H1 (cell line): ENCODE data around the gene FOXC1. TPM values are rescaled to one million over a fixed set of nuclear protein-coding genes. Genes with fewer than 3 reads are reported as not detected.

Experiments
- BRCA1 ChIP-seq: IDR thresholded peaks from 2 replicates; pipeline ENCODE4 v1.6.1; 2012; ENCODE audit warnings: low read depth, low read length, improper control_type of control experiment
- CREB1 ChIP-seq: IDR thresholded peaks from 2 replicates; pipeline ENCODE4 v1.6.1; 2012; ENCODE audit warnings: inconsistent platforms
- CTCF ChIP-seq, 3 experiments: IDR thresholded peaks; 1 replicate in 2 of 3; 2 replicates in 1 of 3; pipeline versions ENCODE4 v1.5.1 to v1.6.1; 2011; ENCODE audit warnings: low read length in 3 of 3, mild to moderate bottlenecking in 3 of 3, inconsistent platforms in 2 of 3, low read depth in 1 of 3, moderate library complexity in 1 of 3; ENCODE audit not compliant: insufficient read depth in 1 of 3; ENCODE audit errors: control extremely low read depth in 1 of 3
- EGR1 ChIP-seq: IDR thresholded peaks from 2 replicates; pipeline ENCODE4 v1.6.1; 2011; ENCODE audit warnings: low read depth, low read length, borderline replicate concordance
- SIRT6 ChIP-seq: IDR thresholded peaks from one replicate; pipeline ENCODE4 v1.7.1; 2012; ENCODE audit warnings: low read length, inconsistent platforms
- SIX5 ChIP-seq: IDR thresholded peaks from 2 replicates; pipeline ENCODE4 v1.6.1; 2011; ENCODE audit warnings: mild to moderate bottlenecking, low read depth, low read length
- TCF12 ChIP-seq: IDR thresholded peaks from 2 replicates; pipeline ENCODE4 v1.6.1; 2011; ENCODE audit warnings: low read depth, mild to moderate bottlenecking, low read length
- polyA plus RNA-seq, 7 experiments: library from polyadenylated mRNA; depleted of rRNA in 3 of 7; stranded (reverse) in 5 of 7; unstranded in 2 of 7; fragments of >200 nt in 5 of 7; fragments of 200-250 nt in 2 of 7; gene quantifications; 1 replicate in 5 of 7; 2 replicates in 1 of 7; 4 replicates in 1 of 7; pipeline versions ENCODE4 v1.2.1 to v1.2.3, GENCODE V29; 2011 to 2013; ENCODE audit warnings: missing spikeins in 2 of 7, mixed read lengths in 2 of 7
- total RNA-seq: library from RNA; stranded (reverse); fragmentation: NEBNext Ultra II Directional; extraction: Animal tissue kit (Norgen Biotek cat#: 25700); gene quantifications from 2 replicates; pipeline ENCODE4 v1.2.1, GENCODE V29; 2021

Gene FOXC1
- total and polyA plus RNA-seq, 2 of the 8 experiments (the other 6 are each of a cell fraction or from before 2014, with no cell fraction given) = 0.22 TPM; not detected in 1

DNA sequence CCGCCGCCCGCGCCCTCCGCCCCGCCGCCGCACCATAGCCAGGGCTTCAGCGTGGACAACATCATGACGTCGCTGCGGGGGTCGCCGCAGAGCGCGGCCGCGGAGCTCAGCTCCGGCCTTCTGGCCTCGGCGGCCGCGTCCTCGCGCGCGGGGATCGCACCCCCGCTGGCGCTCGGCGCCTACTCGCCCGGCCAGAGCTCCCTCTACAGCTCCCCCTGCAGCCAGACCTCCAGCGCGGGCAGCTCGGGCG, 1.5 kb downstream of the FOXC1 start (continued):
- TF ChIP-seq CTCF (IDR thresholded peaks at IDR 0.05; ENCODE audit: control extremely low read depth in 1 of 3, insufficient read depth in 1 of 3, low read depth in 1 of 3, low read length in 3 of 3) (peak in 2 of 3 experiments; percentile 19 to 22; a peak in 2 of 4 replicates), BRCA1 (no peak), SIRT6 (no peak), EGR1 (no peak), TCF12 (no peak), CREB1 (no peak), SIX5 (no peak)
